SK-N-SH treated with all-trans-retinoic acid at 6 μM for 48 hours (cell line): ENCODE measurements around the gene SLC34A3.

ENCODE experiments used
- ATAC-seq: fragments of 200-7000 bp; cut with Tn5 transposase; 3 replicates; pipeline ENCODE4 v1.9.1; 2020; ENCODE audit warnings: mild to moderate bottlenecking, moderate library complexity
- BACH2 ChIP-seq: fragments of 250-450 bp; sonication (Bioruptor Pico); IDR thresholded peaks from 2 replicates; pipeline ENCODE4 v1.9.0; 2021; ENCODE audit warnings: mild to moderate bottlenecking, borderline replicate concordance
- CSDC2 ChIP-seq: fragments of 250-450 bp; sonication (Bioruptor Pico); IDR thresholded peaks from 2 replicates; pipeline ENCODE4 v1.5.0; 2020; ENCODE audit warnings: mild to moderate bottlenecking, moderate library complexity
- ESRRG ChIP-seq: fragments of 250-450 bp; sonication (Bioruptor Pico); IDR thresholded peaks from 2 replicates; pipeline ENCODE4 v1.6.1; 2021; ENCODE audit warnings: mild to moderate bottlenecking
- GLIS3 ChIP-seq: fragments of 250-450 bp; sonication (Bioruptor Pico); IDR thresholded peaks from 2 replicates; pipeline ENCODE4 v1.5.0; 2020; ENCODE audit warnings: mild to moderate bottlenecking, moderate library complexity
- ISL1 ChIP-seq: fragments of 250-450 bp; sonication (Bioruptor Pico); IDR thresholded peaks from 2 replicates; pipeline ENCODE4 v2.1.2; 2022; ENCODE audit warnings: mild to moderate bottlenecking, moderate library complexity
- OSR1 ChIP-seq: fragments of 250-450 bp; sonication (Bioruptor Pico); IDR thresholded peaks from 2 replicates; pipeline ENCODE4 v1.8.0; 2022; ENCODE audit warnings: moderate library complexity, mild to moderate bottlenecking, inconsistent platforms
- PPARA ChIP-seq: fragments of 250-450 bp; sonication (Bioruptor Pico); IDR thresholded peaks from 2 replicates; pipeline ENCODE4 v1.5.0; 2020; ENCODE audit warnings: mild to moderate bottlenecking, borderline replicate concordance
- RARB ChIP-seq: fragments of 250-450 bp; sonication (Bioruptor Pico); IDR thresholded peaks from 2 replicates; pipeline ENCODE4 v1.8.0; 2021; ENCODE audit warnings: mild to moderate bottlenecking, moderate library complexity
- SNAI2 ChIP-seq: fragments of 250-450 bp; sonication (Bioruptor Pico); IDR thresholded peaks from 2 replicates; pipeline ENCODE4 v1.5.0; 2020; ENCODE audit warnings: mild to moderate bottlenecking, moderate library complexity
- TCF4 ChIP-seq: fragments of 250-450 bp; sonication (Bioruptor Pico); IDR thresholded peaks from 2 replicates; pipeline ENCODE4 v1.8.0; 2021; ENCODE audit warnings: mild to moderate bottlenecking, moderate library complexity, borderline replicate concordance
- ZC3H10 ChIP-seq: fragments of 250-450 bp; sonication (Bioruptor Pico); IDR thresholded peaks from 2 replicates; pipeline ENCODE4 v1.5.1; 2021; ENCODE audit warnings: mild to moderate bottlenecking, moderate library complexity
- ZFP3 ChIP-seq: fragments of 250-450 bp; sonication (Bioruptor Pico); IDR thresholded peaks from 2 replicates; pipeline ENCODE4 v1.5.0; 2020; ENCODE audit warnings: mild to moderate bottlenecking, moderate library complexity
- ZFP30 ChIP-seq: fragments of 450-650 bp; formaldehyde crosslinking; IDR thresholded peaks from 2 replicates; pipeline ENCODE4 v1.5.0; 2022; ENCODE audit warnings: mild to moderate bottlenecking, moderate library complexity
- ZNF565 ChIP-seq: fragments of 450-650 bp; formaldehyde crosslinking; conservative IDR thresholded peaks from 2 replicates; pipeline ENCODE4 v1.5.0; 2020; ENCODE audit warnings: low read depth, mild to moderate bottlenecking, moderate library complexity
- ZNF70 ChIP-seq: fragments of 450-650 bp; formaldehyde crosslinking; IDR thresholded peaks from 2 replicates; pipeline ENCODE4 v1.5.0; 2020; ENCODE audit warnings: mild to moderate bottlenecking, moderate library complexity
- ZNF8 ChIP-seq: fragments of 450-650 bp; formaldehyde crosslinking; IDR thresholded peaks from 2 replicates; pipeline ENCODE4 v1.5.0; 2020; ENCODE audit warnings: mild to moderate bottlenecking, moderate library complexity
- TF ChIP-seq, protein P1 (sequence below): fragments of 250-450 bp; sonication (Bioruptor Pico); IDR thresholded peaks from 2 replicates; pipeline ENCODE4 v1.8.0; 2020; ENCODE audit warnings: mild to moderate bottlenecking, moderate library complexity, borderline replicate concordance
- TF ChIP-seq, protein P2 (sequence below): fragments of 250-450 bp; sonication (Bioruptor Pico); IDR thresholded peaks from 2 replicates; pipeline ENCODE4 v1.5.0; 2020; ENCODE audit warnings: mild to moderate bottlenecking, moderate library complexity
- TF ChIP-seq, protein P3 (sequence below): fragments of 250-450 bp; sonication (Bioruptor Pico); IDR thresholded peaks from 2 replicates; pipeline ENCODE4 v1.8.0; 2021; ENCODE audit warnings: low read depth, mild to moderate bottlenecking, moderate library complexity, borderline replicate concordance
- TF ChIP-seq, protein P4 (sequence below): fragments of 250-450 bp; sonication (Bioruptor Pico); IDR thresholded peaks from 2 replicates; pipeline ENCODE4 v1.5.1; 2020; ENCODE audit warnings: low read depth, mild to moderate bottlenecking, moderate library complexity

The SLC34A3 gene

DNA sequence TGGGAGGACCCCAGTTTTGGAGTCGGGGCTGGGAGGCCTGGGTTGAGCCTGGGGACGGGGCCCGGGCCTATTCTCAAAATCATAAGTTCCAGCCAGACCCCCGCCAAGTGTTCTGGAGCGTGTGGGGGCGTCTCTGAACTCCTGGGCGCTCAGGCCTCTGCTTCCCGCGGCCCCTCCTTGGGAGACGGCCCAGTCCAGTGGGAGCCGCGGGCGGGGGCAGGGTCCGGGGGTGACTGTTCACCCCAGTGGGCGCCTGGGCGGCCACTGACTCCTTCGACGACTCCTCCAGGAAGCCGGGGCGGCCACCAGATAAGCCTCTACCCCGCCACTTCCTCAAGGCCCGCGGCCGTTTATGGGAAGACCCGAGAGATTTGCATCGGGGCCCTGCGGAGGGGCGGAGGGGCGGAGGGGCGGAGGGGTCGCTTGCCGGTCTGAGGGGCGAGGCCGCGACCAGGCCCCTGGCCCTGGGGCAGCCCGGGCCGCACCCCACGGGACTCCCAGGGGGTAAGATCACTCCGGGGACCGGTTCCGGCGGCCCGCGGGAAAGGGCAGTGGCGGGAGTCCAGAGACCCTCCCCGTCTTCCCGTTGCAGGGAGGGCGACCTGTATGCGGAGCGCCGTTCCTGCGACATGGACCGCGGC is 47.5 kb downstream of the SLC34A3 start:
- ATAC-seq, result no peak
- TF ChIP-seq ZFP30, result no peak
- no peak for TF ChIP-seq TCF4 (CRISPR knock-in tag)
- TF ChIP-seq CSDC2, result no peak
- TF ChIP-seq ZC3H10 (CRISPR knock-in tag), result no peak
- TF ChIP-seq ZNF565 (CRISPR knock-in tag), result no peak
- TF ChIP-seq ISL1, result no peak

DNA sequence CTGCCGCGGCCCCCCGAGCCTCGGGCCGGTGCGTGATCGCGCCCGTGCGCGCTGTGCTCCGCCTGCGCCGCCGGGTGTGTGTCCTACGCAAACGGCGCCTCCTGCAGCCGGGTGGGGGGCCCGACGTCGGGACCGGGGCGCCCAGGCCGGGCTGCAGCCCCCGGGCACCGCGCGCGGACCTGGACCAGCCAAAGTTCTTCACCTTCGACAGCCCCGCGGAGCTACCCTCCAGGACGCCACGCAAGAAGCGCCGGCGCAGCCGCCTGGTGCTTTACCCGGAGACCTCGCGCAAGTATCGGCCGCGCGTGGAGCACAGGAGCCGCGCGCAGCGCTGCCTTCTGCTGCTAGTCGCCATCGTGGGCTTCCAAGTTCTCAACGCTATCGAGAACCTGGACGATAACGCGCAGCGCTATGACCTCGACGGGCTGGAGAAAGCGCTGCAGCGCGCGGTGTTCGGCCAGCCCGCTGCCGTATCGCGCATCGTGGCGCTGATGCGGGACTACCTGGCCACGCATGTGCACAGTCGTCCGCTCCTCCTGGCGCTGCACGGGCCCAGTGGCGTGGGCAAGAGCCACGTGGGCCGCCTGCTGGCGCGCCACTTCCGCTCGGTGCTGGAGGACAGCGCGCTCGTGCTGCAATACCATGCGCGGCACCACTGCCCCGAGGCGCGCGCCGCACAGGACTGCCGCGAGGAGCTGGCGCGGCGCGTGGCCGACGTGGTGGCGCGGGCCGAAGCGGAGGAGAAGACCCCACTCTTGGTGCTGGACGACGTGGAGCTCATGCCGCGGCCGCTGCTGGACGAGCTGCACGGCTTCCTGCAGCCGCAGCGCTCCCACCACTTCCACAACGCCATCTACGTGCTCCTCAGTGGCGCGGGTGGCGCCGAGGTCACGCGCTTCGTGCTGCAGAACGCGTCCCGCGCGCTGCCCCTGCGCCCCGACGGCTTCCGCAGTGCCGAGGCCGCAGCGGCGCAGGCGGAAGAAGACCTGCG is 48.3 kb downstream of the SLC34A3 start:
- ATAC-seq, result no peak
- TF ChIP-seq ZNF565 (CRISPR knock-in tag), result no peak
- no peak for TF ChIP-seq OSR1
- TF ChIP-seq, protein P1, sequence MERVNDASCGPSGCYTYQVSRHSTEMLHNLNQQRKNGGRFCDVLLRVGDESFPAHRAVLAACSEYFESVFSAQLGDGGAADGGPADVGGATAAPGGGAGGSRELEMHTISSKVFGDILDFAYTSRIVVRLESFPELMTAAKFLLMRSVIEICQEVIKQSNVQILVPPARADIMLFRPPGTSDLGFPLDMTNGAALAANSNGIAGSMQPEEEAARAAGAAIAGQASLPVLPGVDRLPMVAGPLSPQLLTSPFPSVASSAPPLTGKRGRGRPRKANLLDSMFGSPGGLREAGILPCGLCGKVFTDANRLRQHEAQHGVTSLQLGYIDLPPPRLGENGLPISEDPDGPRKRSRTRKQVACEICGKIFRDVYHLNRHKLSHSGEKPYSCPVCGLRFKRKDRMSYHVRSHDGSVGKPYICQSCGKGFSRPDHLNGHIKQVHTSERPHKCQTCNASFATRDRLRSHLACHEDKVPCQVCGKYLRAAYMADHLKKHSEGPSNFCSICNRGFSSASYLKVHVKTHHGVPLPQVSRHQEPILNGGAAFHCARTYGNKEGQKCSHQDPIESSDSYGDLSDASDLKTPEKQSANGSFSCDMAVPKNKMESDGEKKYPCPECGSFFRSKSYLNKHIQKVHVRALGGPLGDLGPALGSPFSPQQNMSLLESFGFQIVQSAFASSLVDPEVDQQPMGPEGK, result no peak
- TF ChIP-seq ZC3H10 (CRISPR knock-in tag), result no peak

DNA sequence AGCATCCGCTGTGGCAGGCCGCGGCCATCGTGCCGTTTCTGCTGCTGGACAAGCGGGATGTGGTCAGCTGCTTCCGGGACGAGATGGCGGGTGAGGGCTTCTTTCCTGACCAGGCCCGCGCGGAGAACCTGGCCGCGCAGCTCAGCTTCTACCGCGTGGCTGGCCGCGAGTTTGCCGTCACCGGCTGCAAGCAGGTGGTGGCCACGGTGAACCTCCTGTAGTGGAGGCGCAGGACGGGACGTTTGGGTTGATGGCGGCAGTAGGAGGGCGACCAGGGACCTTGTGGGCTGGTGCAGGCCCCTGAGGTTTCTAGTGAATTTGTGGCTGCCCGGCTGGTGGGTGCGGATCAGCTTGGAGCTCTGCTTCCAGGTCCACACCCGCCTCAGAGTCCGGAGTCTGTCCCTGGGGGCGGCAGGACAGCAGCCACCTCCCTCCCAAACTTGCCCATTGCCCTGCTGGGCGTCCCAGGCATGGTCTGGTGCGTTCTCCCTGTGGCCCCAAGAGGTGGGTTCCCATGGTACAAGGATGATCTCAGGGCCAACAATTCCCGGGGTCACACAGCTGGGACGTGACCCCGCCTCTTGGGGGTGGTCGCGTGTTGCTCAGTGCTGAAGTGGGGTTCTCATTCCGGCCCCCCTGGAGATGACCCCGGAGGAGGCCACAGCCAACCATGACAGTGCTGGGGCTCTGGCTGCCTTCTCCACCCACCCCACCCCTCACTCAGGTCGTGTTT is 49.2 kb downstream of the SLC34A3 start:
- no peak for TF ChIP-seq ZNF8
- TF ChIP-seq, protein P2, sequence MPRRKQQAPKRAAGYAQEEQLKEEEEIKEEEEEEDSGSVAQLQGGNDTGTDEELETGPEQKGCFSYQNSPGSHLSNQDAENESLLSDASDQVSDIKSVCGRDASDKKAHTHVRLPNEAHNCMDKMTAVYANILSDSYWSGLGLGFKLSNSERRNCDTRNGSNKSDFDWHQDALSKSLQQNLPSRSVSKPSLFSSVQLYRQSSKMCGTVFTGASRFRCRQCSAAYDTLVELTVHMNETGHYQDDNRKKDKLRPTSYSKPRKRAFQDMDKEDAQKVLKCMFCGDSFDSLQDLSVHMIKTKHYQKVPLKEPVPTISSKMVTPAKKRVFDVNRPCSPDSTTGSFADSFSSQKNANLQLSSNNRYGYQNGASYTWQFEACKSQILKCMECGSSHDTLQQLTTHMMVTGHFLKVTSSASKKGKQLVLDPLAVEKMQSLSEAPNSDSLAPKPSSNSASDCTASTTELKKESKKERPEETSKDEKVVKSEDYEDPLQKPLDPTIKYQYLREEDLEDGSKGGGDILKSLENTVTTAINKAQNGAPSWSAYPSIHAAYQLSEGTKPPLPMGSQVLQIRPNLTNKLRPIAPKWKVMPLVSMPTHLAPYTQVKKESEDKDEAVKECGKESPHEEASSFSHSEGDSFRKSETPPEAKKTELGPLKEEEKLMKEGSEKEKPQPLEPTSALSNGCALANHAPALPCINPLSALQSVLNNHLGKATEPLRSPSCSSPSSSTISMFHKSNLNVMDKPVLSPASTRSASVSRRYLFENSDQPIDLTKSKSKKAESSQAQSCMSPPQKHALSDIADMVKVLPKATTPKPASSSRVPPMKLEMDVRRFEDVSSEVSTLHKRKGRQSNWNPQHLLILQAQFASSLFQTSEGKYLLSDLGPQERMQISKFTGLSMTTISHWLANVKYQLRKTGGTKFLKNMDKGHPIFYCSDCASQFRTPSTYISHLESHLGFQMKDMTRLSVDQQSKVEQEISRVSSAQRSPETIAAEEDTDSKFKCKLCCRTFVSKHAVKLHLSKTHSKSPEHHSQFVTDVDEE (CRISPR knock-in tag), result no peak
- TF ChIP-seq, protein P3, sequence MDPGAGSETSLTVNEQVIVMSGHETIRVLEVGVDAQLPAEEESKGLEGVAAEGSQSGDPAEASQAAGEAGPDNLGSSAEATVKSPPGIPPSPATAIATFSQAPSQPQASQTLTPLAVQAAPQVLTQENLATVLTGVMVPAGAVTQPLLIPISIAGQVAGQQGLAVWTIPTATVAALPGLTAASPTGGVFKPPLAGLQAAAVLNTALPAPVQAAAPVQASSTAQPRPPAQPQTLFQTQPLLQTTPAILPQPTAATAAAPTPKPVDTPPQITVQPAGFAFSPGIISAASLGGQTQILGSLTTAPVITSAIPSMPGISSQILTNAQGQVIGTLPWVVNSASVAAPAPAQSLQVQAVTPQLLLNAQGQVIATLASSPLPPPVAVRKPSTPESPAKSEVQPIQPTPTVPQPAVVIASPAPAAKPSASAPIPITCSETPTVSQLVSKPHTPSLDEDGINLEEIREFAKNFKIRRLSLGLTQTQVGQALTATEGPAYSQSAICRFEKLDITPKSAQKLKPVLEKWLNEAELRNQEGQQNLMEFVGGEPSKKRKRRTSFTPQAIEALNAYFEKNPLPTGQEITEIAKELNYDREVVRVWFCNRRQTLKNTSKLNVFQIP (CRISPR knock-in tag), result no peak
- TF ChIP-seq, protein P4, sequence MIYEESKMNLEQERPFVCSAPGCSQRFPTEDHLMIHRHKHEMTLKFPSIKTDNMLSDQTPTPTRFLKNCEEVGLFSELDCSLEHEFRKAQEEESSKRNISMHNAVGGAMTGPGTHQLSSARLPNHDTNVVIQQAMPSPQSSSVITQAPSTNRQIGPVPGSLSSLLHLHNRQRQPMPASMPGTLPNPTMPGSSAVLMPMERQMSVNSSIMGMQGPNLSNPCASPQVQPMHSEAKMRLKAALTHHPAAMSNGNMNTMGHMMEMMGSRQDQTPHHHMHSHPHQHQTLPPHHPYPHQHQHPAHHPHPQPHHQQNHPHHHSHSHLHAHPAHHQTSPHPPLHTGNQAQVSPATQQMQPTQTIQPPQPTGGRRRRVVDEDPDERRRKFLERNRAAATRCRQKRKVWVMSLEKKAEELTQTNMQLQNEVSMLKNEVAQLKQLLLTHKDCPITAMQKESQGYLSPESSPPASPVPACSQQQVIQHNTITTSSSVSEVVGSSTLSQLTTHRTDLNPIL (CRISPR knock-in tag), result no peak
- no peak for TF ChIP-seq ZNF70 (CRISPR knock-in tag)
- TF ChIP-seq ESRRG (CRISPR knock-in tag), result no peak
- TF ChIP-seq ISL1, result no peak
- no peak for TF ChIP-seq SNAI2
- no peak for TF ChIP-seq GLIS3 (CRISPR knock-in tag)
- TF ChIP-seq BACH2, result no peak
- TF ChIP-seq PPARA (CRISPR knock-in tag), result no peak
- TF ChIP-seq RARB, result no peak
- no peak for TF ChIP-seq ZFP3 (CRISPR knock-in tag)
- TF ChIP-seq CSDC2, result no peak
- no peak for ATAC-seq
